Lower leg skin (tissue), 4 donors: ENCODE results near the gene FOXL1. TPM values are rescaled to one million over a fixed set of nuclear protein-coding genes. Genes with fewer than 3 reads are reported as not detected.

Source experiments
- DNase-seq, 2 donors: peaks; one replicate each; pipeline ENCODE4 v3.0.0-alpha.2; 2019; ENCODE audit warnings: low spot score in 2 of 2
- H3K4me3 ChIP-seq: fragments of 200-600 bp; sonication (generic); 2 replicates; pipeline ENCODE4 v1.5.1; 2017; ENCODE audit warnings: mild to moderate bottlenecking, low read depth; ENCODE audit not compliant: poor library complexity, severe bottlenecking
- POLR2A ChIP-seq, 2 donors: fragments of 450-650 bp; IDR thresholded peaks; one replicate each; pipeline ENCODE4 v1.6.1; 2016 to 2017; ENCODE audit warnings: antibody characterized with exemption in 2 of 2, mild to moderate bottlenecking in 1 of 2, moderate library complexity in 1 of 2
- WGBS, 2 donors: methylation state at CpG; one replicate each; pipeline ENCODE4 v1.1.5; 2018; 5-methylcytosine and 5-hydroxymethylcytosine counted together
- intact Hi-C: fragments of 100-400 bp; cut with DNase I; formaldehyde crosslinking; loops from one replicate; pipeline ENCODE4 v1.15.0; 2023; ENCODE audit warnings: low total_unique reads
- total RNA-seq, 4 donors: library from RNA; depleted of rRNA; stranded (reverse); fragments of >200 nt; gene quantifications; one replicate each; pipeline ENCODE4 v1.1.0, GENCODE V29; 2016
- TF ChIP-seq, protein P1 (sequence below), 3 donors: fragments of 450-650 bp; IDR thresholded peaks; one replicate each; pipeline ENCODE4 v1.5.1; 2016; ENCODE audit warnings: antibody characterized with exemption in 3 of 3, mild to moderate bottlenecking in 3 of 3, moderate library complexity in 2 of 3

The FOXL1 gene
- total RNA-seq, 4 donors from 2014 or later, result 0.23 to 0.49 TPM; not detected in 2

DNA sequence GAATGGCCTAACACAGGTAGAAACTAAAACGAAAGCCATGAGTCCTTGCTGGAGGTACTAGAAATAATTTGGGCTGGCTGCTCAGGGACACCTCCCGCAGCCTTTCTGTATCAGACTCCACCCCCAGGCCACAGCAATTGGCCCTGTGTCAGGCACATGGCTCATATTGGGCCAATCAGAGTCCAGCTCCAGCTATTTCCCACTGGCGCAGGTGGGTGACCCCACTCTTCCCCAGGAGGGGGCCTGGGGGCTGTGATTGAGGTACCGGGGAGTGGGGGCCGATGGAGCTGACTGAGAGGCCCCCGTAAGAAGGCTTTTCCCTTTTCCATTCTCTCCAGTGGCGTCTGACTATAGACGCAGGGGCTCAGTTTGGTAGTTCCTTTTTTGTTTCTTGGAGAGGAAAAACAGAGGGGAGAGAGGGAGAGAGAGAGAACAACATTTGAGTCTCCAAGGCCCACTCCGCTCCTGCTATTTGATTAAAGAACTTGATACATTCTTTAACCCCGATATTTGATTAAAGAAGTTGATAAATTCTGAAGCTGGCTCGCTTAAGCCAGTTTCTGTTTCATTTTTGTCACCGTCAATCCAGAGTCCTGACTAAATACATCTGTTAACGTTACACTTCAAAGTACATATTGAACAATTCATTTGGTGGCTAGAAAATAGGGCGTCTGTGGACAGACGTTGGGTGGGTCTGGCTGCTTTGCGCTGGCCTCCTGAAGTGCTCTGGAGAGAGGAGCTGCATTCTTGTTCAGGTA is 26.3 kb downstream of the FOXL1 start:
- WGBS, 2 donors, result 48 to 54% methylated on average over 16 of the region's 16 CpGs
- intact Hi-C loops, result no loop called here
- no peak overlapping the region for H3K4me3 ChIP-seq
- no peak for TF ChIP-seq POLR2A (IDR thresholded peaks at IDR 0.05)
- TF ChIP-seq, protein P1, sequence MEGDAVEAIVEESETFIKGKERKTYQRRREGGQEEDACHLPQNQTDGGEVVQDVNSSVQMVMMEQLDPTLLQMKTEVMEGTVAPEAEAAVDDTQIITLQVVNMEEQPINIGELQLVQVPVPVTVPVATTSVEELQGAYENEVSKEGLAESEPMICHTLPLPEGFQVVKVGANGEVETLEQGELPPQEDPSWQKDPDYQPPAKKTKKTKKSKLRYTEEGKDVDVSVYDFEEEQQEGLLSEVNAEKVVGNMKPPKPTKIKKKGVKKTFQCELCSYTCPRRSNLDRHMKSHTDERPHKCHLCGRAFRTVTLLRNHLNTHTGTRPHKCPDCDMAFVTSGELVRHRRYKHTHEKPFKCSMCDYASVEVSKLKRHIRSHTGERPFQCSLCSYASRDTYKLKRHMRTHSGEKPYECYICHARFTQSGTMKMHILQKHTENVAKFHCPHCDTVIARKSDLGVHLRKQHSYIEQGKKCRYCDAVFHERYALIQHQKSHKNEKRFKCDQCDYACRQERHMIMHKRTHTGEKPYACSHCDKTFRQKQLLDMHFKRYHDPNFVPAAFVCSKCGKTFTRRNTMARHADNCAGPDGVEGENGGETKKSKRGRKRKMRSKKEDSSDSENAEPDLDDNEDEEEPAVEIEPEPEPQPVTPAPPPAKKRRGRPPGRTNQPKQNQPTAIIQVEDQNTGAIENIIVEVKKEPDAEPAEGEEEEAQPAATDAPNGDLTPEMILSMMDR (IDR thresholded peaks at IDR 0.05), result no peak
- peak in 1 of 2 donors; percentile 78 for DNase-seq

DNA sequence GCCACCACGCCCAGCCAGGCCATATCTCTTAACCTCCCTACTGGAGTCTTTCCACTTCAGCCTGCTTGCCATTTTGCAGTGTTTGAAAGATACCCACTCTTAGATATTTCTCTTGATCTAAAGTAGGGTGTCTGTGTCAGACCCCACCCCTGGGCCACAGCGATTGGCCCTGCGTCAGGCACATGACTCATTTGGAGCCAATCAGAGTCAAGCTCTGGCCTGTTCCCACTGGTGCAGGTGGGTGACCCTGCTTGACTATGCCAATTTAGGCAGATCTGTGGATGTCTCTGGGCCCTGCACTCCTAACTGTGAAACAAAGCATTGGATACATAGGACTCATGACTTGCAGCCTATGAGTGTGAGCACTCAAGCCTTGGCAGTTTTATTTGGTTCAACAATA is 27.6 kb downstream of the FOXL1 start:
- intact Hi-C loops, result no loop called here
- H3K4me3 ChIP-seq, result no peak overlapping the region
- 93 to 100% methylated on average over 3 of the region's 3 CpGs for WGBS, 2 donors
- TF ChIP-seq, protein P1 (IDR thresholded peaks at IDR 0.05), result no peak
- TF ChIP-seq POLR2A (IDR thresholded peaks at IDR 0.05), result no peak
- DNase-seq, result no peak

DNA sequence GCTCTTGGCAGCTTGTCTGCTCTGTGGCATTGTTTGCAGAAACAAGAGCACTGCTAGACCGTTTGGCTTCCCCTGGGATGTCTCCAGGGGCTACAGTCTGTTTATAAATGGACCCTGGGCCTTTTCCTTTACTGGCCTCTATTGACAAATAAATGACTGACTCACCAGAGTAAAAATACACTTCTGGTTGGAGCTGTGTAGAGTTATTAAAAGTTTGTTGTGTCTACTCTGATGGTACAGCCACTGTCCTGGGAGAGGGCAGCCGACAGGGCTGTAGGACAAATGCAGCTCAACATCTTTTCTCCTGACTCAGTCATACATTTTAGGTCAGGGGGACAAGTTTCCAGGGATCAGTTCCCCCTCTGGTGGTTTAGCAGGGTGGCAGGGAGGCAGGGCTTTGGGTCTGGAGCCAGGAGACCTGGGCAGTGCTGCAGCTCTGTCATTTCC is 30.0 kb downstream of the FOXL1 start:
- intact Hi-C loops, result no loop called here
- 47 to 52% methylated on average over 2 of the region's 2 CpGs for WGBS, 2 donors
- no peak overlapping the region for H3K4me3 ChIP-seq
- TF ChIP-seq, protein P1 (IDR thresholded peaks at IDR 0.05), result no peak
- no peak for TF ChIP-seq POLR2A (IDR thresholded peaks at IDR 0.05)
- peak in 1 of 2 donors; percentile 21 for DNase-seq

DNA sequence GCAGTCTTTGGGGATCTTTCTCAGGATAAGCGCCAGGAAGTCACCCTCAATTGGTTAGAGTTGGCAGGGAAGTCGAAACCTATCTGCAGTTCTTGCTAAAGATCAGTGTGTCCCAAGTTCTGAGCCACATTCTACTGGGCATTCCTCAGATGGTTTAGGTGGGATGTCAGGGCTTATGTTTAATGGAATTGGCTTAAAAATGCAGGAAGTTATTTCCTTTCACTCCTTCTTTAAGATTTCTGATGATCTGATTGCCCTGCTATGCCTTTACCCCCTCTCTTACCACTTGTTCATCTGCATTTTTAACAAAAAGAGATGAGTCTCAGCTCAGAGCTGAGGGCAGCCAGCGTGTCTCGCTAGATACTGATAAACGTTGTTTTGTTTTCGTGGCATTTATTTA is 30.8 kb downstream of the FOXL1 start:
- no peak overlapping the region for H3K4me3 ChIP-seq
- WGBS, 2 donors, result 71 to 79% methylated on average over 6 of the region's 6 CpGs
- peak in 1 of 2 donors; percentile 18 for DNase-seq
- TF ChIP-seq, protein P1 (IDR thresholded peaks at IDR 0.05), result no peak
- no peak for TF ChIP-seq POLR2A (IDR thresholded peaks at IDR 0.05)
- intact Hi-C loops, result no loop called here

DNA sequence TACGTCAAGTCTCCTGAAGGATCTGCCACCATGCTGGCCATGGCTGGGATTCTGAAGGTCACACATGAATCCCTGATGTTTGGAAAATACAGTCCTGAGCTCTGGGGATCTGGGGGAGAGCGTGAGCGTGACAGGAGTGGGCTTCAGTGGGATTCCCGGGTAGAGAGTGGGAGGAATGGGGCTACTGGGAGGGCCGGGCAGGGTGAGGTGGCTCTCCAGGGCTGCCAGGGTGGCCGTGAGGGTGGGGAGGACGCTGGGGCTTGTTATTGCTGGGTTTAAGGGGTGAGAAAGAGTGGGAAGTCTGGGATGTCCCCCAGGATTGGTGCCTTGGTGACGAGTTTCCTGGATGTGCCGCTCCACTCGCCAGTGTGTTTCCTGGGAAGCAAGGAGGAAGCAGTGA is 31.3 kb downstream of the FOXL1 start:
- 83 to 84% methylated on average over 10 of the region's 10 CpGs for WGBS, 2 donors
- no peak overlapping the region for H3K4me3 ChIP-seq
- TF ChIP-seq POLR2A (IDR thresholded peaks at IDR 0.05), result no peak
- TF ChIP-seq, protein P1 (IDR thresholded peaks at IDR 0.05), result no peak
- peak in 1 of 2 donors; percentile 77 for DNase-seq
- intact Hi-C loops, result no loop called here
